Cardiac septum (tissue), 1 donor: ENCODE measurements around the gene LYPLA2. TPM values are rescaled to one million over a fixed set of nuclear protein-coding genes. Genes with fewer than 3 reads are reported as not detected.
"Not testable (repeated sequence)": the region's sequence is repeated elsewhere in the genome, so short reads cannot be mapped to it uniquely, and the experiment has no call there.

ENCODE experiments used
- DNase-seq: peaks from one replicate; pipeline ENCODE4 v3.0.0-alpha.2; 2020; ENCODE audit warnings: low spot score
- intact Hi-C: fragments of 100-400 bp; cut with DNase I; formaldehyde crosslinking; loops from one replicate; pipeline ENCODE4 v1.14.0; 2022
- total RNA-seq: library from RNA; stranded (reverse); fragmentation: NEBNext Ultra II Directional; extraction: Animal tissue kit (Norgen Biotek cat#: 25700); gene quantifications from one replicate; pipeline ENCODE4 v1.2.1, GENCODE V29; 2021
- donor health status: DM: no; HTN: no; CAD: no.

LYPLA2 gene
- total RNA-seq, 1 donor from 2014 or later: 27.2 TPM

- intact Hi-C loops: loop anchor here (2.0 kb wide), 1 partner anchor 43 kb away; no protein-coding TSS in a partner anchor
- no peak for DNase-seq
Observed at GRCh38 chr1:23823767-23824166, 32.8 kb downstream of the LYPLA2 start.

- DNase-seq: no peak
- intact Hi-C loops: loop anchor here (2.0 to 5.0 kb wide), 2 partner anchors 32 to 42 kb away; partner anchors contain the start of gene LYPLA2
Observed at GRCh38 chr1:23824711-23825075, 33.7 kb downstream of the LYPLA2 start.

GRCh38 chr1:23825076-23825761 is 34.3 kb downstream of the LYPLA2 start, which contains the start of gene HMGCL:
Gene HMGCL (minus strand): TSS chr1:23825429. CDS start chr1:23825415, 14 bp downstream.
- intact Hi-C loops: loop anchor here (2.0 to 5.0 kb wide), 2 partner anchors 33 to 42 kb away; partner anchors contain the start of gene LYPLA2
- peak; percentile 96 for DNase-seq

- intact Hi-C loops: loop anchor here (2.0 to 5.0 kb wide), 2 partner anchors 34 to 41 kb away; partner anchors contain the start of gene LYPLA2
- DNase-seq: no peak
Observed at GRCh38 chr1:23825762-23826522, 35.0 kb downstream of the LYPLA2 start.

GRCh38 chr1:23826590-23826989 is 35.6 kb downstream of the LYPLA2 start:
- intact Hi-C loops: loop anchor here (5.0 kb wide), 1 partner anchor 34 kb away; the partner anchor contains the start of gene LYPLA2

GRCh38 chr1:23827717-23828116 is 36.8 kb downstream of the LYPLA2 start:
- intact Hi-C loops: loop anchor here (5.0 kb wide), 1 partner anchor 35 kb away; the partner anchor contains the start of gene LYPLA2
- no peak for DNase-seq

More at GRCh38 chr1:23826590-23826989, 35.6 kb downstream of the LYPLA2 start:
- not testable (repeated sequence) for DNase-seq

- DNase-seq, intact Hi-C loops: not testable (repeated sequence)
Observed at GRCh38 chr1:23834156-23834555, 43.2 kb downstream of the LYPLA2 start.

GRCh38 chr1:23836037-23836436 is 45.1 kb downstream of the LYPLA2 start:
- intact Hi-C loops: no loop called here
- DNase-seq: no peak

- DNase-seq: no peak
- intact Hi-C loops: no loop called here
Observed at GRCh38 chr1:23837908-23838307, 47.0 kb downstream of the LYPLA2 start.

GRCh38 chr1:23838401-23838866 is 47.5 kb downstream of the LYPLA2 start:
- intact Hi-C loops: no loop called here
- DNase-seq: peak; percentile 87

GRCh38 chr1:23843644-23844043 is 52.7 kb downstream of the LYPLA2 start:
- DNase-seq: no peak
- intact Hi-C loops: no loop called here

Other genes starting within 250 kb of the LYPLA2 start
- 126 TPM for gene ID3, start 231.6 kb upstream of the LYPLA2 start, total RNA-seq
- gene RPL11, start 99.3 kb upstream of the LYPLA2 start, total RNA-seq: 521 TPM
- gene ELOA, start 47.7 kb upstream of the LYPLA2 start, total RNA-seq: 28.8 TPM
- 33.7 TPM for gene PITHD1, start 12.7 kb upstream of the LYPLA2 start, total RNA-seq
- gene GALE, start 9.6 kb downstream of the LYPLA2 start, total RNA-seq: 11.5 TPM
- 27.9 TPM for gene HMGCL, start 34.3 kb downstream of the LYPLA2 start, total RNA-seq
- 13.3 TPM for gene FUCA1, start 77.1 kb downstream of the LYPLA2 start, total RNA-seq
- not detected for gene CNR2, start 122.2 kb downstream of the LYPLA2 start, total RNA-seq
- 80.0 TPM for gene PNRC2, start 168.7 kb downstream of the LYPLA2 start, total RNA-seq
- 63.4 TPM for gene SRSF10, start 189.2 kb downstream of the LYPLA2 start, total RNA-seq